Activated naive CD8-positive, alpha-beta T cell treated with anti-CD3 and anti-CD28 coated beads, Interleukin-2, amount 50 U/mL, for 24 hours (primary cell): Measurements from ENCODE around the gene SNX4.

Experiments
- ATAC-seq: fragments of 150-1000 bp; cut with Tn5 transposase; one replicate; pipeline ENCODE4 v1.10.0; 2021
- DNase-seq: peaks from one replicate; pipeline ENCODE4 v3.0.0; 2021
- H3K27ac Mint-ChIP-seq: one replicate; pipeline ENCODE4 v1.8.0; 2021; ENCODE audit warnings: mild to moderate bottlenecking, mixed read lengths
- H3K27me3 Mint-ChIP-seq: one replicate; pipeline ENCODE4 v1.8.0; 2021; ENCODE audit warnings: mixed read lengths
- H3K36me3 Mint-ChIP-seq: one replicate; pipeline ENCODE4 v1.8.0; 2021; ENCODE audit warnings: low read depth, mixed read lengths
- H3K4me1 Mint-ChIP-seq: one replicate; pipeline ENCODE4 v1.8.0; 2021; ENCODE audit warnings: mixed read lengths
- H3K4me3 Mint-ChIP-seq: one replicate; pipeline ENCODE4 v1.8.0; 2021; ENCODE audit warnings: mild to moderate bottlenecking, moderate library complexity, mixed read lengths
- H3K9me3 Mint-ChIP-seq: one replicate; pipeline ENCODE4 v1.8.0; 2021; ENCODE audit warnings: mixed read lengths

The SNX4 gene

DNA sequence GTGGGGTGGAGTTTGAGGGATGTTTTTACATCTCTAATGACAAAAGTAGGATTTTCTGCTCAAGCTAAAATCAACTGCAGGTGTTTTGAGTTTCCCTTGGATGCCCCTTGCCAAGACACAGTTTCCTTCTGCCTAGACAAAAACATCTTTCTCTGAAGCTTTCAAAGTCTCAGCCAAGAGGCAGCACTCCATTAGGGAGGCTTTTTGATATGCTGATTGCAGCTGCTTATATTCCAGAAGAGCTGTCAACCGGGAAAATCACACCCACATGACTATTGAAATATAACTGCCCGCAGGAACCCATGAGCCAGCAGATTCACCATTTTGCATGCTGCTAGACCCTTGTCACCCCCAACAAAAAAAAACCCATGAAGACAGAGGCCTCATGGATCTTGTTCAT, 117.4 kb downstream of the SNX4 start:
- ATAC-seq (no peak), DNase-seq (no peak)
- H3K4me3 Mint-ChIP-seq = no peak overlapping the region
- peaks cover 10% of the 10 kb centered on the region for H3K27me3 Mint-ChIP-seq
- peaks cover 14% of the 10 kb centered on the region for H3K9me3 Mint-ChIP-seq
- H3K36me3 Mint-ChIP-seq = no peaks in the 10 kb centered on the region
- H3K4me1 Mint-ChIP-seq = no peaks in the 10 kb centered on the region
- no peak overlapping the region for H3K27ac Mint-ChIP-seq

DNA sequence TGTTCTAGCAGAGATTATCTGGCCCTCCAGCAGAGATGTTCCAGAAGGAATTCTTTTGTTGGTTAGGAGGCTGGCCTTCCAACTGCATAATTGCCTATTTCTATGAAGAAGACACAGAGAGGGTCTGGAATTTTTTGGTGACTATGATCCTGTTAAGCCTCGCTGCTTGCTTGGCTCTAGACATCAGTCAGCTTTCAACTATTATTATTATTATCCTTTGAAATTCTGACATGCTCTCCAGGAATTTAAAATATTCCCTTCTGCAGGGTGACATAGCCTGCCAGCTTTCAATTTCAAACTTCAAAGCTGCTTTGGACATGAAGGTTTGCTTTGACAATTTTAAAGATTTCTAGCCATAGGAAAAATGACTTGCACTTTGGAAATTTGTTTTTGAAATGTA, 118.6 kb downstream of the SNX4 start:
- no peaks in the 10 kb centered on the region for H3K36me3 Mint-ChIP-seq

GRCh38 chr3:125398952-125399351, 121.0 kb downstream of the SNX4 start:
- no peak for DNase-seq
- Mint-ChIP-seq H3K9me3 (no peaks in the 10 kb centered on the region), H3K4me1 (no peaks in the 10 kb centered on the region), H3K27me3 (peaks cover 7% of the 10 kb centered on the region), H3K27ac (no peak overlapping the region), H3K36me3 (no peaks in the 10 kb centered on the region), H3K4me3 (no peak overlapping the region)
- ATAC-seq = no peak

More for the DNA sequence above, 118.6 kb downstream of the SNX4 start:
- DNase-seq = no peak
- Mint-ChIP-seq H3K4me3 (no peak overlapping the region), H3K9me3 (peaks cover 14% of the 10 kb centered on the region), H3K27me3 (peaks cover 10% of the 10 kb centered on the region), H3K27ac (no peak overlapping the region), H3K4me1 (no peaks in the 10 kb centered on the region)
- ATAC-seq = no peak
